GM13976 (cell line): ENCODE data around the gene ZNF335.
A peak's percentile ranks its signal among the peaks of the same experiment; 100 is the strongest.

Experiments
- DNase-seq: peaks from one replicate; pipeline ENCODE4 v3.0.0; 2012; ENCODE audit warnings: low spot score
- in situ Hi-C: fragments of 300-500 bp; cut with MboI; formaldehyde crosslinking; loops from one replicate; pipeline ENCODE4 v1.12.0; 2022; ENCODE audit warnings: low sequenced_read_pairs, mixed read lengths, inconsistent platforms; ENCODE audit not compliant: unreplicated experiment
- TF ChIP-seq, protein P1 (sequence below): IDR thresholded peaks from 2 replicates; pipeline ENCODE4 v1.5.1; 2012; ENCODE audit warnings: borderline replicate concordance, mild to moderate bottlenecking; ENCODE audit not compliant: insufficient read depth; ENCODE audit errors: extremely low read depth, missing control alignments, control extremely low read depth

The ZNF335 gene

DNA sequence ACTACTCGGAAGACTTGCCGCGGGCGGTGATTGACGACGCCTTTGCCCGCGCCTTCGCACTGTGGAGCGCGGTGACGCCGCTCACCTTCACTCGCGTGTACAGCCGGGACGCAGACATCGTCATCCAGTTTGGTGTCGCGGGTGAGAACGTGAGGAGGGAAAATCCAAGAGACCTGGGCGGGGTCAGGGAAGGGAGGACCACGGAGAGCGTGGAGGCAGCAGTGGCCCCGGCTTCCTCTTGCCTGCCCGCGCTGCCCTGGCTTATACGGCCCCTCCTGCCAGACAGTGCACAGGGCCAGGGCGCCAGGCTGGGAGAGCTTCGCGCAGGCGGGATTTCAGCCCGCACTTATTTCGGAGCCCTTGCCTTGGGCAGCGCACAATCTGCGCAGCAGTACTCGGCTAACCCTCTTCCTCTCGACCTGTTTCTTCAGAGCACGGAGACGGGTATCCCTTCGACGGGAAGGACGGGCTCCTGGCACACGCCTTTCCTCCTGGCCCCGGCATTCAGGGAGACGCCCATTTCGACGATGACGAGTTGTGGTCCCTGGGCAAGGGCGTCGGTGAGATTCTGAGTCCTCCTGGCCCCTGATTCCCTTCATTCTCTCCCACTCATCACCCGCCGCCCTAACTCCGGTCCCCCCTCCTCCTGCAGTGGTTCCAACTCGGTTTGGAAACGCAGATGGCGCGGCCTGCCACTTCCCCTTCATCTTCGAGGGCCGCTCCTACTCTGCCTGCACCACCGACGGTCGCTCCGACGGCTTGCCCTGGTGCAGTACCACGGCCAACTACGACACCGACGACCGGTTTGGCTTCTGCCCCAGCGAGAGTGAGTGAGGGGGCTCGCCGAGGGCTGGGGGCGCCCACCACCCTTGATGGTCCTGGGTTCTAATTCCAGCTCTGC, 38.7 kb upstream of the ZNF335 start:
- TF ChIP-seq, protein P1, sequence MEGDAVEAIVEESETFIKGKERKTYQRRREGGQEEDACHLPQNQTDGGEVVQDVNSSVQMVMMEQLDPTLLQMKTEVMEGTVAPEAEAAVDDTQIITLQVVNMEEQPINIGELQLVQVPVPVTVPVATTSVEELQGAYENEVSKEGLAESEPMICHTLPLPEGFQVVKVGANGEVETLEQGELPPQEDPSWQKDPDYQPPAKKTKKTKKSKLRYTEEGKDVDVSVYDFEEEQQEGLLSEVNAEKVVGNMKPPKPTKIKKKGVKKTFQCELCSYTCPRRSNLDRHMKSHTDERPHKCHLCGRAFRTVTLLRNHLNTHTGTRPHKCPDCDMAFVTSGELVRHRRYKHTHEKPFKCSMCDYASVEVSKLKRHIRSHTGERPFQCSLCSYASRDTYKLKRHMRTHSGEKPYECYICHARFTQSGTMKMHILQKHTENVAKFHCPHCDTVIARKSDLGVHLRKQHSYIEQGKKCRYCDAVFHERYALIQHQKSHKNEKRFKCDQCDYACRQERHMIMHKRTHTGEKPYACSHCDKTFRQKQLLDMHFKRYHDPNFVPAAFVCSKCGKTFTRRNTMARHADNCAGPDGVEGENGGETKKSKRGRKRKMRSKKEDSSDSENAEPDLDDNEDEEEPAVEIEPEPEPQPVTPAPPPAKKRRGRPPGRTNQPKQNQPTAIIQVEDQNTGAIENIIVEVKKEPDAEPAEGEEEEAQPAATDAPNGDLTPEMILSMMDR, result no peak
- in situ Hi-C loops, result no loop called here
- peak; percentile 40 for DNase-seq

DNA sequence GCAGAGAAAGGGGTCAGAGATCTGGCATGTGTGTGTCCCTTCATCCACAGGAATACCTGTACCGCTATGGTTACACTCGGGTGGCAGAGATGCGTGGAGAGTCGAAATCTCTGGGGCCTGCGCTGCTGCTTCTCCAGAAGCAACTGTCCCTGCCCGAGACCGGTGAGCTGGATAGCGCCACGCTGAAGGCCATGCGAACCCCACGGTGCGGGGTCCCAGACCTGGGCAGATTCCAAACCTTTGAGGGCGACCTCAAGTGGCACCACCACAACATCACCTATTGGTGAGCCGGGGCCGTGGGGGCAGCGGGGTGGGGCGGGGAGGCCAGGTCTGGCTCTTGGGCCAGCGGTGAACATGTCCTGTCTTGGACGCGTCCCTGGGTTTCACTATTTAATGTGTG, 37.8 kb upstream of the ZNF335 start:
- DNase-seq, result no peak
- in situ Hi-C loops, result no loop called here

DNA sequence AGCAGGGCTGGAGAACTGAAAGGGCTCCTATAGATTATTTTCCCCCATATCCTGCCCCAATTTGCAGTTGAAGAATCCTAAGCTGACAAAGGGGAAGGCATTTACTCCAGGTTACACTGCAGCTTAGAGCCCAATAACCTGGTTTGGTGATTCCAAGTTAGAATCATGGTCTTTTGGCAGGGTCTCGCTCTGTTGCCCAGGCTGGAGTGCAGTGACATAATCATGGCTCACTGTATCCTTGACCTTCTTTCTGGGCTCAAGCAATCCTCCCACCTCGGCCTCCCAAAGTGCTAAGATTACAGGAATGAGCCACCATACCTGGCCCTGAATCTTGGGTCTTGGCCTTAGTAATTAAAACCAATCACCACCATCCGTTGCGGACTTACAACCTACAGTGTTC, 35.7 kb upstream of the ZNF335 start:
- TF ChIP-seq, protein P1, result no peak
- no peak for DNase-seq
- in situ Hi-C loops, result no loop called here

More for the DNA sequence above, 37.8 kb upstream of the ZNF335 start:
- TF ChIP-seq, protein P1, result no peak

DNA sequence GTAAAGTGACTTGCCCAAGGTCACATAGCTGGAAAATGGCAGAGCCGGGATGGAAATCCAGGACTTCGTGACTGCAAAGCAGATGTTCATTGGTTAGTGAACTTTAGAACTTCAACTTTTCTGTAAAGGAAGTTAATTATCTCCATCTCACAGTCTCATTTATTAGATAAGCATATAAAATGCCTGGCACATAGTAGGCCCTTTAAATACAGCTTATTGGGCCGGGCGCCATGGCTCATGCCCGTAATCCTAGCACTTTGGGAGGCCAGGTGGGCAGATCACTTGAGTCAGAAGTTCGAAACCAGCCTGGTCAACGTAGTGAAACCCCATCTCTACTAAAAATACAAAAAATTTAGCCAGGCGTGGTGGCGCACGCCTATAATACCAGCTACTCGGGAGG, 35.0 kb upstream of the ZNF335 start:
- DNase-seq, result no peak
- TF ChIP-seq, protein P1, result no peak
- in situ Hi-C loops, result no loop called here

DNA sequence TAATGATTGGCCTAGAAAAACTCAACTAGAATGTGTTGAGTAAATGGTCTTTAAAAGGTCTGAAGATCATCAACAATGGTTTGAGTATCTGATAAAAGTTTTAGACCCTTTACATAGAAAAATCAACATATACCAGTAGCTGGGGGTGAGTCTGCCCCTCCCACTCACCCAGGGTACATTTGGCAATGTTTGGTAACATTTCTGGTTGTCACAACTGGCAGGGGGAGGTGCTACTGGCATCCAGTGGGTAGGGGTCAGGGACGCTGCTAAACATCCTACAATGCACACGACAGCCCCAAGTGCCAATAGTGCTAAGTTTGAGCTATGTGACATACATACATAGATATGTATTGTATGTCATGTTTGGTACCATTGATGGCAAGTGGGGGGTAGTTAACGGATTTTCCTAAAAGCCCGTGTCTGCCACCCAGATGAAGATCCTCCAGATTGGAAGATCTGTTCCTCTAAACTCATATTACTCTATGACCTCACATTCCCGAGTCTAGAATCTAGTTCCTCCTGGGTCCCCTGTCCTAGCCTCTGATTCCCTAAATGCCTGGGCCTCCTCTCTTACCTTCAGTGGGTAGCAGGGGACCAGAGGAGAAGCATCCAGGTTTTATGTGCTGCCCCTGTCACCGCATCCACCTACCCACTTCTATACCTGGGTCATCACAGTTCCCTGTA, 34.2 kb upstream of the ZNF335 start:
- no peak for DNase-seq
- in situ Hi-C loops, result no loop called here
- TF ChIP-seq, protein P1, result no peak

DNA sequence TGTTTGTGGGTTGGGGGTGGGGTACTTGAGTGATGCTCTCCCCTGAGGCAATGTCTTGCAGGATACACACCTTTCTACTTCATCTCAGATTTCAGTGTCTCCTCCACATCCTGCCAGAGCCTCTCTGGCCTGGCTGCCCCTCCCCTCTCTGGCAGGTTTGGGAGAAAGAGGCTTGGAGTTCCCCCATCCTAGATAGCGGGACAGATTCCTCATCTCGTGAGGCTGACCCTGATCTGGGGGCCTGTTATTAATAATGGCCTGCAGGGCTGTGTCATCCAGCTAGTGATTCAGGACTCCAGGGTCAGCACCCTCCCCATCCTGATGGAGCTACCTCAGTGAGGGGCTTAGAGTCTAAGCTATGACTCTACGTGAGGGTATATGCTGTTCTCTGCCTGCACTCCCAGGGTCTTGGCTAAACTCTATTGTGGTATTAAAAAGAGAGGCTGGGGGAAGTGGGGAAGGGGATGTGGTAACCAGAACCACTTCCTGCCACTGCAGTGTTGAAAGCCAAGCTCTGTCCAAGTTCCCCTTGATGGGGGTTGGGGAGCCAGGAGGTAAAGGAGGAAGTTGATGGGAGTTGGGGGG, 33.0 kb upstream of the ZNF335 start:
- no peak for DNase-seq
- TF ChIP-seq, protein P1, result no peak

More for the DNA sequence above, 33.0 kb upstream of the ZNF335 start:
- in situ Hi-C loops, result no loop called here
